CD14-positive monocyte (primary cell): ENCODE data around the gene ANKRD31. TPM values are rescaled to one million over a fixed set of nuclear protein-coding genes. Genes with fewer than 3 reads are reported as not detected.

Source experiments
- DNase-seq, 3 donors: peaks; one replicate each; pipeline ENCODE4 v3.0.0-alpha.2; 2011 to 2022
- H2AFZ ChIP-seq: 2 replicates; pipeline ENCODE4 v1.6.0; 2012; ENCODE audit warnings: mild to moderate bottlenecking, low read depth, low read length, inconsistent platforms; ENCODE audit not compliant: insufficient read depth, poor library complexity, severe bottlenecking
- H3K27ac ChIP-seq, 2 donors: 1 replicate in 1 of 2; 2 replicates in 1 of 2; pipeline ENCODE4 v1.5.1; 2012 to 2013; ENCODE audit warnings: low read length in 2 of 2, control low read depth in 1 of 2, inconsistent platforms in 1 of 2, low read depth in 1 of 2, mild to moderate bottlenecking in 1 of 2
- H3K27me3 ChIP-seq, 2 donors: one replicate each; pipeline versions ENCODE4 v1.6.0 to v1.6.1; 2011 to 2013; ENCODE audit warnings: low read length in 2 of 2; ENCODE audit not compliant: control insufficient read depth in 2 of 2, insufficient read depth in 2 of 2
- H3K36me3 ChIP-seq, 2 donors: replicated peaks in 1 of 2; 1 replicate in 1 of 2; 2 replicates in 1 of 2; pipeline versions ENCODE4 v1.5.1 to v1.6.1; 2012 to 2013; ENCODE audit warnings: low read length in 2 of 2, control low read depth in 1 of 2, inconsistent platforms in 1 of 2, mild to moderate bottlenecking in 1 of 2; ENCODE audit not compliant: insufficient read depth in 2 of 2, control insufficient read depth in 1 of 2
- H3K4me1 ChIP-seq, 2 donors: 1 replicate in 1 of 2; 2 replicates in 1 of 2; pipeline versions ENCODE4 v1.5.1 to v1.6.1; 2012 to 2013; ENCODE audit warnings: low read length in 2 of 2, control low read depth in 1 of 2, inconsistent platforms in 1 of 2, mild to moderate bottlenecking in 1 of 2, moderate library complexity in 1 of 2; ENCODE audit not compliant: insufficient read depth in 2 of 2, control insufficient read depth in 1 of 2
- H3K4me2 ChIP-seq: replicated peaks from 2 replicates; pipeline ENCODE3; 2012; ENCODE audit warnings: low read length, moderate library complexity, mild to moderate bottlenecking; ENCODE audit not compliant: poor library complexity, severe bottlenecking; ENCODE audit errors: extremely low read depth
- H3K4me3 ChIP-seq, 3 experiments: fragments of 200-600 bp in 1 of 3; sonication (generic) in 1 of 3; replicated peaks in 1 of 3; 1 replicate in 2 of 3; 2 replicates in 1 of 3; pipeline ENCODE4 v1.5.1; 2011 to 2013; ENCODE audit warnings: low read length in 3 of 3, mild to moderate bottlenecking in 3 of 3, control low read depth in 2 of 3, low read depth in 2 of 3, inconsistent platforms in 1 of 3, moderate library complexity in 1 of 3
- H3K79me2 ChIP-seq: 2 replicates; pipeline ENCODE4 v1.6.0; 2012; ENCODE audit warnings: mild to moderate bottlenecking, control low read depth, inconsistent platforms, low read length, moderate library complexity; ENCODE audit not compliant: insufficient read depth
- H3K9ac ChIP-seq: 2 replicates; pipeline ENCODE4 v1.6.0; 2017; ENCODE audit warnings: low read length, mild to moderate bottlenecking; ENCODE audit not compliant: insufficient read depth, poor library complexity, severe bottlenecking
- H3K9me3 ChIP-seq, 2 donors: replicated peaks in 1 of 2; 1 replicate in 1 of 2; 2 replicates in 1 of 2; pipeline versions ENCODE4 v1.5.1 to v1.6.1; 2012 to 2013; ENCODE audit warnings: low read length in 2 of 2, control low read depth in 1 of 2; ENCODE audit not compliant: control insufficient read depth in 1 of 2, insufficient read depth in 1 of 2
- H4K20me1 ChIP-seq: 2 replicates; pipeline ENCODE4 v1.6.0; 2012; ENCODE audit warnings: mild to moderate bottlenecking, low read length, control low read depth, moderate library complexity; ENCODE audit not compliant: insufficient read depth
- H3K27ac Mint-ChIP-seq, 7 donors: one replicate each; pipeline ENCODE4 v1.8.0; 2020; ENCODE audit warnings: mild to moderate bottlenecking in 7 of 7, mixed read lengths in 7 of 7, moderate library complexity in 6 of 7, inconsistent platforms in 2 of 7
- H3K27me3 Mint-ChIP-seq, 3 donors: one replicate each; pipeline ENCODE4 v1.8.0; 2021 to 2022; ENCODE audit warnings: low read depth in 3 of 3, mild to moderate bottlenecking in 3 of 3, mixed read lengths in 3 of 3, moderate library complexity in 3 of 3, inconsistent platforms in 1 of 3
- H3K36me3 Mint-ChIP-seq, 2 donors: one replicate each; pipeline ENCODE4 v1.8.0; 2020; ENCODE audit warnings: mixed read lengths in 2 of 2, inconsistent platforms in 1 of 2, mild to moderate bottlenecking in 1 of 2
- H3K4me1 Mint-ChIP-seq: one replicate; pipeline ENCODE4 v1.8.0; 2020; ENCODE audit warnings: mild to moderate bottlenecking, mixed read lengths
- H3K4me3 Mint-ChIP-seq, 2 donors: one replicate each; pipeline ENCODE4 v1.8.0; 2020; ENCODE audit warnings: mild to moderate bottlenecking in 2 of 2, mixed read lengths in 2 of 2, moderate library complexity in 1 of 2
- H3K9me3 Mint-ChIP-seq, 7 donors: one replicate each; pipeline ENCODE4 v1.8.0; 2020 to 2022; ENCODE audit warnings: mixed read lengths in 7 of 7, mild to moderate bottlenecking in 6 of 7, moderate library complexity in 6 of 7, inconsistent platforms in 2 of 7
- WGBS: methylation state at CpG from one replicate; pipeline ENCODE4 v1.1.5; 2013; ENCODE audit warnings: missing lambda C conversion rate; ENCODE audit not compliant: insufficient coverage; 5-methylcytosine and 5-hydroxymethylcytosine counted together
- intact Hi-C, 2 donors: fragments of 100-400 bp; cut with micrococcal nuclease; formaldehyde crosslinking; loops; one replicate each; pipeline versions ENCODE4 v1.15.0 to v1.15.1; 2023
- polyA minus RNA-seq: library from RNA; depleted of rRNA, polyadenylated mRNA; stranded (reverse); fragments of >200 nt; gene quantifications from 2 replicates; pipeline ENCODE4 v1.2.3, GENCODE V29; 2012
- polyA plus RNA-seq, 3 donors: library from polyadenylated mRNA; depleted of rRNA in 1 of 3; unstranded in 2 of 3; stranded (reverse) in 1 of 3; fragments of 300-500 nt in 2 of 3; fragments of >200 nt in 1 of 3; fragmentation: Illumina TruSeq in 2 of 3; gene quantifications; 1 replicate in 2 of 3; 2 replicates in 1 of 3; pipeline ENCODE4 v1.2.3, GENCODE V29; 2012 to 2021
- total RNA-seq, 12 experiments: library from RNA in 1 of 12; stranded (reverse) in 1 of 12; fragments of 120-200 nt in 1 of 12; gene quantifications; one replicate each; pipeline ENCODE4 v1.2.4 and lab custom pipeline; 2013 to 2026; ENCODE audit warnings: mixed read lengths in 6 of 12, inconsistent platforms in 1 of 12
- TF ChIP-seq, protein P1 (sequence below): fragments of 200-600 bp; IDR thresholded peaks from one replicate; pipeline ENCODE4 v1.8.0; 2022; ENCODE audit warnings: antibody characterized with exemption, mild to moderate bottlenecking

Gene ANKRD31
- total RNA-seq (2013): 0.02 TPM
- polyA plus RNA-seq (under 1 TPM in 1 of 3 donors, not detected in 2; 0.05 TPM), polyA minus RNA-seq (not detected in 2 replicates), total RNA-seq (lab: John Stamatoyannopoulos, UW) (0 to 3.5 (median 0.04) reads per million in 11 experiments)

GRCh38 chr5:75236322-75237316, at the start of gene ANKRD31:
ANKRD31 (minus strand) TSS chr5:75236878; CDS start chr5:75236686, 192 bp downstream.
- WGBS: 4% methylated on average over 54 of the region's 58 CpGs

More at GRCh38 chr5:75236322-75237316, at the start of gene ANKRD31:
- peaks cover 9 to 13% of the 10 kb centered on the region in 2 donors for H3K4me1 ChIP-seq
- peak within 1 kb of the TSS; percentile 44 to 79 for H3K27ac ChIP-seq
- H3K79me2 ChIP-seq: no peaks in the 10 kb centered on the region
- intact Hi-C loops: loop anchor here (2.0 to 10.0 kb wide), 3 partner anchors 100 to 428 kb away; partner anchors contain the start of gene HMGCR (in 2 of the 2)
- Mint-ChIP-seq H3K4me1 (peaks cover 8% of the 10 kb centered on the region), H3K4me3 (peak within 1 kb of the TSS; percentile 87 to 97), H3K27ac (peak within 1 kb of the TSS in 6 of 7 donors; percentile 75 to 93 (median 82)), H3K9me3 (peaks cover 0 to 2% (median 0%) of the 10 kb centered on the region in 7 donors), H3K36me3 (no peaks in the 10 kb centered on the region), H3K27me3 (peaks cover 0 to 10% (median 8%) of the 10 kb centered on the region in 3 donors)
- peak within 1 kb of the TSS; percentile 56 to 87 (median 87) for H3K4me3 ChIP-seq
- peak within 1 kb of the TSS; percentile 92 for H3K4me2 ChIP-seq
- peak; percentile 80 to 84 (median 83) for DNase-seq
- H3K9me3 ChIP-seq: no peaks in the 10 kb centered on the region
- no peaks in the 10 kb centered on the region for H3K36me3 ChIP-seq
- H4K20me1 ChIP-seq: no peaks in the 10 kb centered on the region
- H3K9ac ChIP-seq: peak within 1 kb of the TSS; percentile 63
- TF ChIP-seq, protein P1, sequence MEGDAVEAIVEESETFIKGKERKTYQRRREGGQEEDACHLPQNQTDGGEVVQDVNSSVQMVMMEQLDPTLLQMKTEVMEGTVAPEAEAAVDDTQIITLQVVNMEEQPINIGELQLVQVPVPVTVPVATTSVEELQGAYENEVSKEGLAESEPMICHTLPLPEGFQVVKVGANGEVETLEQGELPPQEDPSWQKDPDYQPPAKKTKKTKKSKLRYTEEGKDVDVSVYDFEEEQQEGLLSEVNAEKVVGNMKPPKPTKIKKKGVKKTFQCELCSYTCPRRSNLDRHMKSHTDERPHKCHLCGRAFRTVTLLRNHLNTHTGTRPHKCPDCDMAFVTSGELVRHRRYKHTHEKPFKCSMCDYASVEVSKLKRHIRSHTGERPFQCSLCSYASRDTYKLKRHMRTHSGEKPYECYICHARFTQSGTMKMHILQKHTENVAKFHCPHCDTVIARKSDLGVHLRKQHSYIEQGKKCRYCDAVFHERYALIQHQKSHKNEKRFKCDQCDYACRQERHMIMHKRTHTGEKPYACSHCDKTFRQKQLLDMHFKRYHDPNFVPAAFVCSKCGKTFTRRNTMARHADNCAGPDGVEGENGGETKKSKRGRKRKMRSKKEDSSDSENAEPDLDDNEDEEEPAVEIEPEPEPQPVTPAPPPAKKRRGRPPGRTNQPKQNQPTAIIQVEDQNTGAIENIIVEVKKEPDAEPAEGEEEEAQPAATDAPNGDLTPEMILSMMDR: peak; percentile 89
- peak within 1 kb of the TSS; percentile 97 for H2AFZ ChIP-seq
- peaks cover 0 to 8% of the 10 kb centered on the region in 2 donors for H3K27me3 ChIP-seq
